NCI-H2029 (cell line): ENCODE measurements around the gene BNIP2.
A peak's percentile ranks its signal among the peaks of the same experiment; 100 is the strongest.
"Not testable (repeated sequence)": the region's sequence is repeated elsewhere in the genome, so short reads cannot be mapped to it uniquely, and the experiment has no call there.

Experiments
- DNase-seq: peaks from one replicate; lab custom pipeline; 2025; lab: John Stamatoyannopoulos, UW

BNIP2 gene

DNA sequence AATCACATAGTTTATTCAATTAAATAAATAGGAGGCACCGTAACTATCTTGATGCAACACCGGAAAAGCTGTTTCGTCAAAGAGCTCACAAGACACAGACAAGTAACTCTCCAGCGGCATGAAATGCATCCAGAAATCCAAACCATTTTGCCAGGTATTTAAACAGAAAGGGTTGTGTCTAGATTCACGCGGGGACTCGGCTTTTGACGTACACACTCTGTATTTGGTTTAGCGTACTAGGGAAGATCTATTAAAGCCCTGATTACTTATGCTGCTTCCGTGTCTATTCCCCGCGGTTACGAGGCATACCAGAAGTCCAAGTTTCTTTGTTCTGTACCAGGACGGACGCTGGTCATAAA, 718 bp downstream of the BNIP2 start:
- no peak for DNase-seq

DNA sequence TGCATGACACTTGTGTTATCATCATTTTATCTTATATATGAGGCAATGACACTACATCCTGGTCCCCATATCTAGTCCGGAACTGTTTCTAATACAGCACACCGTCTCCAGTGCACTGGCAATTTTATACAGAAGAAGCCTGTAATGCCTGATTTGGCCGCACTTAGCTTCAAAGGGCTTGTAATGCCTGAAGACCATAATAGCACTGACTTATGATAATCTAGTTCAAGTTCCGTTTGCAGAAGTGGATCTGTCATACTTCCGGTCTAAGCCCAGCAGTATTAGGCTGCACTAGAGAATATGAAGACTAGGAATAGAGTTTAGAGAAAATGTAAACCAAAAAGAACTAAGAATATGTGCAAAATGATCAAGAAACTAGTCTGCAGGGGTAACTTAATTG, 1.3 kb downstream of the BNIP2 start:
- no peak for DNase-seq

DNA sequence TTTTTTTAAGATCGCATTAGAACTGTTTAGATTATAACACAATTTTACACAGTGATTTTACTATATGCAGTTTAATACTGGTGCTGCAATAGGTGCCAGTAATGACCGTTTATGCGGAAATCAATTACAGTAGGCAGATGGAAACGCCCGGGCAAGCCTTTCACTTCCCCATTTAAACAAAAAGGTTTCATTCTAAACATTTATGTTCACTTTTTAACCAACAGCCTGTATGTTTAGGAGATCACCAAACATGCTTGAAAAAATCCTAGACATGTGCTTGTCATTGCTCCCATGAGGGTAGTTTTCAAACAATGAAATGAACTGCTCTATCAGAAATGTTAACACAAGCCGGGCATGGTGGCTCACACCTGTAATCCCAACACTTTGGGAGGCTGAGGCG, 2.7 kb downstream of the BNIP2 start:
- DNase-seq: no peak

DNA sequence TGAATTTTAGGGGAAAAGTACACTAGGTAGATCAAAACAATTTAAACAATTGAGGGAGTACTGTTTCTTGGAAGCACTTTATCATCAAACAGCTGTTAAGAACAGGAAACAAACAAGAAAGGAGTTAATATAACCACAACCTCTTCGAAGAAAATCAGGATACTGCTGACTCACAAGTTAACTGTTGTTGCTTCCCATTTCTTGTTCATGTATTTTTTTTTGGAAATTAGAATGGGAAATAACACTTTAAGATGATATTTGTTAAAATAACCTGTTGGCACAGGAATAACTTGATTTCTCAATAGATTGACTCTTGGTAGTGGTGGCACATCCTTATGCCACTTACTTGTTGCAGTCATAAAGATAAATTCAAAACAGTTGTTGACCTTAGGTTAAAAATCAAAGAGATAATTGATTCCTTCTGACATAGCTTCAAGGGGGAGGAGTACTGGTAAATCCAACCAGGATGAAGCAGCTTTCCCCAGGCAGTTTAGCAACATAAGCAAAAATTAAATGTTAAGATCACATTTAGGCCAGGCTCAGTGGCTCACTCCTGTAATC, 3.3 kb downstream of the BNIP2 start:
- no peak for DNase-seq

DNA sequence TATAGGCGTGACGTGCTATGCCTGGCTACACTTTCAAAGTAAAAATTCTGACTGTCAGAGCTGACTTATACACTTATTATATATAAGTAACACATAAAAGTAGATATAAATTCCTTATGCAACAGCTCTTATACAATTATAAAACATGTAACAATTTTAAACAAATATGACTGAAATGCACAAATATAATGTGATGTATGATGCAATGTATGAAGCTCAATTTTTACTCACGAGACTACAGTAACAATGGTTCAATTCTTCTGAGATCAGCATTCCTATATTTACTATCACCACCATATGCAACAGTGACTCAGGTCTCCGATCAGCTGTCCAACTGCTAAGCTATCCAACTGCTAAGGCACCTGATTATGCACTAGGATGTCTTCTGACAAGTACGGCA, 8.2 kb downstream of the BNIP2 start:
- no peak for DNase-seq

DNA sequence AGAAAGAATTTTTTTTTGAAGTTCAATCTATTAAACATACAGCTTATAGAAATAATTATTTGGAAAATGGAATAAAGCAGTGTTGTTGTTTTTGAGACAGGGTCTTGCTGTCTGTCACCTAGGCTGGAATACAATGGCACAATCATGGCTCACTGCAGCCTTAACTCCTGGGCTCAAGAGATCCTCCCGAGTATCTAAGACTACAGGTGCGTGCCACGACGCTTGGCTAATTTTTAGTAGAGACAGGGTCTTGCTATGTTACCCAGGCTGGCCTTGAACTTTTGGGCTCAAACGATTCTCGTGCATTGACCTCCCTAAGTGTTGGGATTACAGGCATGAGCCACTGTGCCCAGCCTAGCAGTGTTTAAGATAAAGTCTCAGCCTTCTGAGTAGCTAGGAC, 8.8 kb downstream of the BNIP2 start:
- no peak for DNase-seq

DNA sequence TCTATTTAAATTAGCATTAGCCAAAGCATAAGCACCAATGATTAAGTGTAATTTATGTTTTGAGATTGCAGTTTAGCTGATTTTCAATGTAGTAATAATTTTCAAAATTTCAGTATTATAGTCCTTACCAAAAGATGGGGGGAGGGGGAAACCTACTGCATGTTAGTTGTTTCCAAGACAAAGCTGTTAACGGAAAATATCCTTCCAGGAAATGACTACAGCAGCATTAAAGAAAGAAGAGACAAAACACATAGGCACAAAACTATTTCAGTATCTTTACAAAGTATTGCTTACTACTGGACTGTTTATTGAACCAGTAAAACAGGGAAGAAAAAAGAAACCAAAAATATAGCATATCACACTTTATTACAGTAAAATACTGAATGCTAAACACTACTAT, 10.5 kb downstream of the BNIP2 start:
- no peak for DNase-seq

DNA sequence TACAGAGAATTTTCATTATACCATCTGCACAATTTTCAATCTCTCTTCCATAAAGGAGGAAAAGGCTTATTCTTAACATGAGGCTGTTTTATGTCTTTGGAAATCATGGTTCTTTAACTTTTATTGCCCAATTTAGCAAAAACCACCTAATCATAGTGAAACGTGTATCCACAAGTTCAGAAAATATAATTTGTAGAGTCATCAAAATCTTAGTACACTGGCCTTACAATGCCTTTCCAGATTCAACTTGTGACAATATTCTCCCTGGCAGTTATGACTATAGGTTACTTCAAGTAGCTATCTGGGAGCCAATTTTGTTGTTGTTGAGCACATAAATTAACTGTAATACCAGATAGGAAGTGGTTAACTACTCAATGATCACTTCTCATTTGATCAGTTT, 10.9 kb downstream of the BNIP2 start:
- no peak for DNase-seq

DNA sequence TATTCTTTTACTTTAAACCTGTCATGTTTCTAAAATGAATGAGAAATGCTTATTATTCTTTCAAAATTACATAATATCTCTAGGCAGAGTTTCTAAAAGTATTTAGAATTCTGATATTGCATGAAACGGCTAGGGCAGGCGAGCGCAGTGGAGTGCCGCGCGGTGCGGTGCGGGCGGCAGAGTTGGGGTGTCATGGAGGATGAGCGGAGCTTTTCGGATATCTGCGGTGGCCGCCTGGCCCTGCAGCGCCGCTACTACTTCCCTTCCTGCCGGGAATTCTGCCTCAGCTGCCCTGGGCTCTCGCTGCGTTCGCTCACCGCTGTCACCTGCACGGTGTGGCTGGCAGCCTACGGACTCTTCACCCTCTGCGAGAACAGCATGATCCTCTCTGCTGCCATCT, 12.6 kb downstream of the BNIP2 start:
- DNase-seq: no peak

DNA sequence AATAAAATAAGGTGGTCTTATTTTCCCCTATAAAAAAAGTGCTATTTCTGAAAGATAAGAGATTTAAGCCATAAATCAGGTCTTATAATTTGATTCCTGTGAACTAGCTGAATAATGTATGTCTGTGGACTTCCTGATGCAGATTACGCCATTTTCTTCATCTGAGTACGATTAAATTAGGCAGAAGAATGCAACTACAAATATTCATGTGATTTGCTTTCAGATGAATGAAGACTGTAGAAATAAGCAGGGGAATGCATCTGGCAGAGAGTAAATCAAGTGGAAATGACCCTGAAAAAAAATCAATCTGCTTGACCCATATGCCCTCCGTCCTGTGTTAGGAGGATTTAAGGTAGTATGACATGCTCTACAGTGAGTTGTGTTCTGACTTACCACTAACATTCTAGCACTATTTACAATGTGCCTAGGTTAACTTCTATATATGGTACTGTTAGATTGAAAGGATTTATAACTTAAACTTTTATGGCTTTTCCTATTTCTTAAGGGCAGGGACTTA, 14.7 kb downstream of the BNIP2 start:
- DNase-seq: no peak

DNA sequence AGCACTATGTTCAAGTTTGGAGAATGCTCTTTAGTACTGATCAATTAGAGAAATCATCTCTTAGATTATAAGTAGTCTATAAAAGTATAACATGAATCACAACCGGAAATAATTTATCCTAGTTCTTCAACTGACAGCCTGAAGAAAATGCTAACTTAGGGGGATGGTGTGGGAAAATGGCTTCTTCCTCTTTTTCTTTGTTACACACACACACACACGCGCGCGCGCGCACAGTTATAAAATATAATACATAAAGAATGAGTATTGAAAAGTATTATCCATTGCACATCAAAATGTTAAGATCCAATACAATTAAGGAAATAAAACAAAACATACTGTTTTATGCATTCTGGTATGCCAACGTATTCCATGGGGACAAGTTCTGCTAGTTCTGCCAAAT, 20.6 kb downstream of the BNIP2 start:
- no peak for DNase-seq

DNA sequence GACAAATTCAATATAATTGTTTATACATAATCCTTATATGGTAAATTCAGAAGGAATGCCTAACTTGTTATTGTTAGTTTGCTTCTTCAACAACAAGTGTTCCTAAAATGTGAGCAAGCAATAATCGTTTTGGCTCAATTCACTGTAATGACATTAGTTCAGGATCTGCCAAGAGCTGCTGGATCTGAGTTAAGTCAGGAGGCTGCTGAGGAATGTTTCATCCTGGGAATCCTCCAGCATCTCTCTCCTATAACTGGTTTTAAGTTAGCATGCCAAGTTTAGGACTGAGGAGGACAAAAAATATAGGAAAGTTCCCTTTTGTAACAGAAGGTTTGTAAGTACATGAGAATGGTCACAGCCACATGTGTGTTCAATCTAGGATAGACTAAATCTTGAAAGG, 26.9 kb downstream of the BNIP2 start:
- DNase-seq: no peak

DNA sequence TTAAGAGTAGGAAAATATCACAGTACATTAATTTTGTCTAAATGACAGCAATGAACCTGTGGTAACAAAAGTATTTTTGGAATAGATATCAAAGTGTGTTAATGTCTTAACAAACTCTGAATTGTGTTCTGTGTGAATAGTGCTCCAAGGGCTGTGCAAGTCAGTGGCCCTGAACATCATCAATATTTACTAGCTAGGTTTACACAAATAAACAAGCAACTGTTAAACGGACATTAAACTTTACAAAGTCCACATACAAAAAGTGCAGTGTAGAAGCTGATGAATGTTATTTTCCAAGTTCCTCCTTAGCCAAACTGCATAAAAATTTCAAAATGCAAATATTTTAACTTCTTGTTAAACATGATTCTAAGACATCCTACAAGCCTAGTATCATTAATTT, 29.8 kb downstream of the BNIP2 start:
- DNase-seq: no peak

DNA sequence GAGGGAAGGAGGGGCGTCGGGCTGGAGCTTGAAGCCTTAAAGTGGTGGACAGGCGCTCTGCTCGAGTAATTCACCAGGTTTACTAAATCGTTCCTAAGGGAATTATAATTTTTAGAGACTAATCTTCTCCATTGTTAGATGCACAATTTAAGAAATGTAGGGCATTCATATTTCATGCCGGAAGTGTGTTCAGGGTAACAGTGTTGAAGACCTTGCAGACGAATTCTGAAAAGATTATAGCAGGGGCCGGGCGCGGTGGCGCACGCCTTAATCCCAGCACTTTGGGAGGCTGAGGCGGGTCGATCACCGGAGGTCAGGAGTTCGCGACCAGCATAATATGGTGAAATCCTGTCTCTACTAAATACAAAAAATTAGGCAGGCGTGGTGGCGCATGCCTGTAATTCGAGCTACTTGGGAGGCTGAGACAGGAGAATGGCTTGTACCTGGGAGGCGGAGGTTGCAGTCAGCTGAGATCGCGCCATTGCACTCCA, 31.4 kb downstream of the BNIP2 start:
- DNase-seq: no peak

DNA sequence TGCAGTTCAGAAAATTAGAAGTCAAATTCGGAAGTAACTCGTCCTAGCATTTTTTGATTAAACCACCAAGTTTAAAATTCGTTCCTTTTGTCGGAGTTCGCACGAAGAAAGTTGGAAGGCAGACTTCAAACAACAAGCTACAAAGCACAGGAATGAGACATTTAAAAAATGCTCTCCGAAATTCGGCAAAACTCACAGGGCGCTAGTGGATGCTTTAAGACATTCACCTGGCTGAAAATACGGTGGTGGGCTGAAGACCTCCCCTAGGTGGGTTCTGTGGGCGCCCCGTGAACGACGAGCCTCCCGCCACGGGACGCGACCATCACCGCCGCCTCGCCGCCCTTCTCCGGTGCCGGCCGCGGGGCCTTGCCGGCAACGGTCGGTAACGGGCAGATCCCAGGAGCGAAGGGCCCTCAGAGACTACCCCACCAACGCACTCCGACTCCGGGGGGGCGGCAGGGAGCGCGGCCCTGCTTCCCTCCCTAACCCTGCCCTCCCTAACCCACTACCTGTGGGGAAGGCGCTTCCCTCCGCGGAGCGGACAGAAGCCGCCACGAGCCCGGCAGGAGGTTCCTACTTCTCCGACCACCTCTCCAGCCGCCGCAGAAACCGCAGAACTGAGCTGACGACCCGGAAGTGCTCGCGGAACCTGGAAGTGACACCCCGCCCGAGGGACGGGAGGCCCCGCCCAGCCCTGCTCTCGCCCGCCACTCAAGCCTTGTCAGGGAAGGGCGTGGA, 32.1 kb downstream of the BNIP2 start, which contains the start of gene GTF2A2:
TSS of gene GTF2A2 (minus strand) at position 619 of the 738 bp plus-strand sequence. CDS start 5,238 bp downstream, outside the sequence.
- DNase-seq: peak; percentile 78

DNA sequence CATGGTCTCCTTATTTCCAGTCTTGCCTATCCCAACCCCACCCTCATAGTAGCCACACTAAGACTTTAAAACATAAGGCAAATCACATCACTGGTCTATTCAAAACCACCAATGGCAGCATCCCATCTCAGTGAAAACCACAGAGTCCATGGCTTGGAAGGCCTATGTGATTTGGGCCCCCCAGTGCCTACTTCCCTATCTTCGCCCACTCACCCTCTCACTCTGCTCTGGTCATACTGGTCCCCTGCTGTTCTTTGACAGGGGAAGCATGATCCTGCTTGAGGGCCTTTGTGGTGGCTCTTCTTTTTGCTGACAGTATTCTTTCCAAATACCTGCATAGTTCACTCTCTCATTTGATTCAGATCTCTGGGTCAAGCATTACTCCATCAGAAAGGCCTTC, 35.1 kb downstream of the BNIP2 start:
- no peak for DNase-seq

DNA sequence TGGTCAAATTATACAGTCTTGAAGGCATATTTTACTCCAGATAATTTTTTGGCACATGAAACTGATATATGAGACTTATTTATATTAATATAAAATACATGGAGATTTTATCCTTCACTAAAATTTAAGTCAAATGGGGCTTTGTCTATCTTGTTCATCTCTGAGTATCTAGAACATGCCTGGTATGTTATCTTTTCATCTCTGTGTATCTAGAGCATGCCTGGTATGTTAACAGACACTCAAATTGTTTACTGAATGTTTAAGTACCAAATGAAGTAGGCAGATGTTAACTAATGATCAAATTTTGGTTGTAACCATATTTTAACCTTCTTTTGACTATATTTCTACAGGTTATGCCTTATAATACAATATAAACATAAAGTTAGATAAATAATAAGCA, 39.5 kb downstream of the BNIP2 start:
- peak; percentile 4 for DNase-seq

DNA sequence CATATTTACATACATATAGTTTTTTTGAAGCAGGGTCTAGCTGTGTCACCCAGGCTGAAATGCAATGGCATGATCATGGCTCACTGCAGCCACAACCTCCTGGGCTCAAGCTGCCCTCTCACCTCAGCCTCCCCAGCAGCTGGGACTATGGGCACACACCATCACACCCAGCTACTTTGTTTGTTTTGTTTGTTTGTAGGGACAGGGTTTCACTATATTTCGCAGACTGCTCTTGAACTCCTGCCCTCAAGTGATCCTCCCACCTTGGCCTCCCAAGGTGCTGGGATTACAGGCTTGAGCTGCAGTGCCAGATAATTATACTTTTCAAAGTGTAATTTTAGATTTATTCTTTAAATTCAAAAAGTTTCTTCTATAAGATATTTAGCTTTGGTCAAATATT, 42.0 kb downstream of the BNIP2 start:
- DNase-seq: no peak

DNA sequence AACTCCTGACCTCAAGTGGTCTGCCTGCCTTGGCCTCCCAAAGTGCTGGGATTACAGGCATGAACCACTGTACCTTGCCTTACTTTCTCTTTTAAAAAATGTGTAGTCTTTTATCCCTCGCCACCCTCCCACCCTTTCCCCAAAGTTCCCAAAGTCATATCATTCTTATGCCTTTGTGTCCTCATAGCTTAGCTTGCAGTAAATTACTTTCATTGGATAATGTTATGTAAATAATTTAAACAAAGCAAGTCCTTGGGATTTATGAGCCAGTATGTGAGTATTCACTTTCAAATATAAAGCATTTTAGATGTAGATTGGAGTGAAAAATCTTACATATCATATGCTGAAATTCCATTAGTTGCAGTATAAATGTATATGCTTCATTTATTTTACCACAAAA, 42.8 kb downstream of the BNIP2 start:
- DNase-seq: no peak

DNA sequence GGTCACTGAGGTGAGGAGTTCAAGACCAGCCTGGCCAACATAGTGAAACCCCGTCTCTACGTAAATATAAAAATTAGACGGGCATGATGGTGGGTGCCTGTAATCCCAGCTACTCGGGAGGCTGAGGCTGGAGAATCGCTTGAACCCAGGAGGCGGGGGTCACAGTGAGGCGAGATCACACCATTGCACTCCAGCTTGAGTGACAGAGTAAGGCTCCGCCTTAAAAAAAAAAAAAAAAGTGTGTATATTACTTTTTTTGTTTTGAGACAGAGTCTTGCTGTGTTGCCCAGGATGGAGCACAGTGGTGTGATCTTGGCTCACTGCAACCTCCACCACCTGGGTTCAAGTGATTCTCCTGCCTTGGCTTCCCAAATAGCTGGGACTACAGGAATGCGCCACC, 43.3 kb downstream of the BNIP2 start:
- DNase-seq: not testable (repeated sequence)

DNA sequence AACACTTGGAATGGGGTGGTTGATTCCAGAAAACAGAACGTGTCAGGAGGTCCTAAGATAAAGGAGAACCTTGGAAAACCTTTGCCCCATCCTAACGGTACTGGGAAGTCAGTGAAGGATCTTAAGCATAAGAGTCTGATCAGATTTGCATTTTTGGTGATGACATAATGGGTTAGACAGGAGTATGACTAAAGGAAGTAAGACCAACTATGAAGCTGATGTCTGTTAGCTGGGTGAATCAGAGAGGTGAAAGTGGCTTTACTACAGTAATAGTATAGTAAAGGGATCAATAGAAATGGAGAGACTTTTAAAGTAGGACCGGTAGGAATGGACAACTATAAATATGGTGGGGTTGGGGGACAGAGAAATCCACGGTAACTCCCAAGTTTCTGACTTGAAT, 44.4 kb downstream of the BNIP2 start:
- no peak for DNase-seq

DNA sequence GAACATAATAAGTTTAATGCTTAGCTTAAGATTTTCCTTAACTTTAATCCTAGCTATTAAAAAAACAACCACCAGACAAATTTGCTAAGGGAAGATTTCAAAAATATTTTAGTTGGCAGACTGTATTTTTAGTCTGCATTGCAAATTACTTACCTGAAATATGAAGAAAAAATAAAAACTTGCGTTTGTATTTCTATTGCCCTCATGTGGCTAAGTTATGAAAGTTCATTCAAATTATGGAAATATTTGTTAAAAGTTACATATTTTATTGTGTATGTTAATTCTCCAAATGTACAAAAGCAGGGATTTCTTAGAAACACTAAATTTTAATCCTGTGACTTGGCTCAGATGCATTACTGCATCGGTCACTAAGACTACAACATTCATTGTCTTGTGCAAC, 46.8 kb downstream of the BNIP2 start:
- no peak for DNase-seq

DNA sequence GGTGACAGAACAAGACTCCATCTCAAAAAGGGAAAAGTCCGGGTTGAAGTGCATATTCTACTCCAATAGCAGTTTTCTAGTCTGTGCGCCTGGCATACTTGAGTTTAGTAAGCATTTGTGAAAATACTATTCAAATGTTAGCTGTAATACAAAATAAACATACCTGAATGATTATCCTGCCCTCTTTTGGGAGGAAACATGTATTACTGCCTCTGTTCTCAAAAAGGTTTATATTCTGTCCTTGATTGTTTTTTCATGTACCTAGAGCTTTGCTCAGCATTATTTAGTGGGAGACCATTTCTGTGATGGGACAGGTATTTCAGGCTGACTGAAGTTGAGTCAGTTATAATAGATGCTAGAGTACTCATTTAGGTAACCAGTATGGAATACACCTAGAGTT, 51.6 kb downstream of the BNIP2 start:
- not testable (repeated sequence) for DNase-seq

DNA sequence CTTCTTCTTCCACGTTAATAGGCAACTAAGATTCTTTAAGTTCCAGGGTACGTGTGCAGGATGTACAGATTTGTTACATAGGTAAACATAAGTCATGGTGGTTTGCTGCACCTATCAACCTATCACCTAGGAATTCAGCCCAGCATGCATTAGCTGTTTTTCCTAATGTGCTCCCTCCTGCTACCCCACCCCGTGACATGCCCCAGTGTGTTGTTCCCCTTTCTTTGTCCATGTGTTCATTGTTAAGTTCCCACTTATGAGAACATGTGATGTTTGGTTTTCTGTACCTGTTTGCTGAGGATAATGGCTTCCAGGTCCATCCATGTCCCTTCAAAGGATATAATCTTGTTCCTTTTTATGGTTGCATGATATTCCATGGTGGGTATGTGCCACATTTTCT, 52.9 kb downstream of the BNIP2 start:
- no peak for DNase-seq
